H9 (cell line): ENCODE measurements around the gene ERP27. TPM values are rescaled to one million over a fixed set of nuclear protein-coding genes. Genes with fewer than 3 reads are reported as not detected.
A peak's percentile ranks its signal among the peaks of the same experiment; 100 is the strongest.

Experiments used
- DNase-seq: peaks from one replicate; pipeline ENCODE4 v3.0.0-alpha.2; 2017
- H2AFZ ChIP-seq: one replicate; pipeline ENCODE4 v1.6.1; 2013; ENCODE audit warnings: mild to moderate bottlenecking, low read length, control low read depth, moderate library complexity
- H2AK5ac ChIP-seq: 2 replicates; pipeline ENCODE4 v1.6.1; 2013; ENCODE audit warnings: low read length, control low read depth, mixed read lengths; ENCODE audit not compliant: insufficient read length
- H2BK120ac ChIP-seq: one replicate; pipeline ENCODE4 v1.6.1; 2013; ENCODE audit warnings: low read depth, mild to moderate bottlenecking, low read length, control low read depth, inconsistent platforms; ENCODE audit not compliant: poor library complexity, severe bottlenecking
- H2BK12ac ChIP-seq: 2 replicates; pipeline ENCODE4 v1.6.1; 2013; ENCODE audit warnings: low read length, control low read depth, mixed read lengths, low read depth; ENCODE audit not compliant: insufficient read length
- H2BK15ac ChIP-seq: 2 replicates; pipeline ENCODE4 v1.6.1; 2013; ENCODE audit warnings: low read depth, low read length, control low read depth
- H2BK20ac ChIP-seq: one replicate; pipeline ENCODE4 v1.6.1; 2013; ENCODE audit warnings: low read depth, mild to moderate bottlenecking, low read length, control low read depth, inconsistent platforms; ENCODE audit not compliant: poor library complexity, severe bottlenecking
- H2BK5ac ChIP-seq: 2 replicates; pipeline ENCODE4 v1.6.1; 2013; ENCODE audit warnings: low read length, control low read depth, mixed read lengths; ENCODE audit not compliant: insufficient read length
- H3K14ac ChIP-seq: 2 replicates; pipeline ENCODE4 v1.6.1; 2013; ENCODE audit warnings: low read length, control low read depth; ENCODE audit not compliant: insufficient read depth
- H3K18ac ChIP-seq: 2 replicates; pipeline ENCODE4 v1.6.1; 2013; ENCODE audit warnings: low read depth, mild to moderate bottlenecking, mixed read lengths, low read length, control low read depth; ENCODE audit not compliant: insufficient read length
- H3K23ac ChIP-seq: 2 replicates; pipeline ENCODE4 v1.6.1; 2013; ENCODE audit warnings: low read length, control low read depth, mixed read lengths, low read depth; ENCODE audit not compliant: insufficient read length
- H3K23me2 ChIP-seq: 2 replicates; pipeline ENCODE4 v1.6.1; 2013; ENCODE audit warnings: low read depth, mild to moderate bottlenecking, mixed read lengths, low read length, control low read depth; ENCODE audit not compliant: insufficient read length, poor library complexity, severe bottlenecking
- H3K27ac ChIP-seq: 2 replicates; pipeline ENCODE4 v1.5.1; 2013; ENCODE audit warnings: low read length, control low read depth, mixed read lengths, low read depth; ENCODE audit not compliant: insufficient read length
- H3K27me3 ChIP-seq: 2 replicates; pipeline ENCODE4 v1.6.1; 2013; ENCODE audit warnings: low read length, control low read depth, inconsistent platforms; ENCODE audit not compliant: insufficient read depth
- H3K4ac ChIP-seq: 2 replicates; pipeline ENCODE4 v1.6.1; 2013; ENCODE audit warnings: low read depth, mild to moderate bottlenecking, control low read depth, inconsistent platforms, low read length, moderate library complexity
- H3K4me1 ChIP-seq: 2 replicates; pipeline ENCODE4 v1.6.1; 2013; ENCODE audit warnings: low read length, control low read depth, inconsistent platforms; ENCODE audit not compliant: insufficient read depth
- H3K4me2 ChIP-seq: 2 replicates; pipeline ENCODE4 v1.6.1; 2013; ENCODE audit warnings: low read length, control low read depth, mixed read lengths; ENCODE audit not compliant: insufficient read length, insufficient read depth
- H3K56ac ChIP-seq: 2 replicates; pipeline ENCODE4 v1.6.1; 2013; ENCODE audit warnings: low read depth, mild to moderate bottlenecking, mixed read lengths, low read length, control low read depth; ENCODE audit not compliant: insufficient read length
- H3K79me1 ChIP-seq: 2 replicates; pipeline ENCODE4 v1.6.1; 2013; ENCODE audit warnings: low read depth, mild to moderate bottlenecking, moderate library complexity, low read length, control low read depth, inconsistent platforms; ENCODE audit not compliant: insufficient read depth, poor library complexity, severe bottlenecking
- H3K79me2 ChIP-seq: 2 replicates; pipeline ENCODE4 v1.6.1; 2013; ENCODE audit warnings: low read length, control low read depth, inconsistent platforms; ENCODE audit not compliant: insufficient read depth
- H3K9ac ChIP-seq: 2 replicates; pipeline ENCODE4 v1.6.1; 2013; ENCODE audit warnings: low read length, control low read depth, mixed read lengths; ENCODE audit not compliant: insufficient read length; ENCODE audit errors: extremely low read depth
- H3K9me3 ChIP-seq: one replicate; pipeline ENCODE4 v1.6.1; 2013; ENCODE audit warnings: low read depth, low read length, inconsistent platforms; ENCODE audit not compliant: control insufficient read depth
- H3T11ph ChIP-seq: one replicate; pipeline ENCODE4 v1.6.1; 2013; ENCODE audit warnings: mild to moderate bottlenecking, low read length, control low read depth, inconsistent platforms
- H4K20me1 ChIP-seq: one replicate; pipeline ENCODE4 v1.6.1; 2013; ENCODE audit not compliant: control insufficient read depth, insufficient read length, insufficient read depth
- H4K5ac ChIP-seq: 2 replicates; pipeline ENCODE4 v1.6.1; 2013; ENCODE audit warnings: low read depth, mild to moderate bottlenecking, mixed read lengths, low read length, control low read depth; ENCODE audit not compliant: insufficient read length
- H4K8ac ChIP-seq: replicated peaks from 2 replicates; pipeline ENCODE4 v1.6.1; 2013; ENCODE audit warnings: low read length, control low read depth, mixed read lengths, low read depth; ENCODE audit not compliant: insufficient read length
- H4K91ac ChIP-seq: 2 replicates; pipeline ENCODE4 v1.6.1; 2013; ENCODE audit warnings: low read depth, mild to moderate bottlenecking, moderate library complexity, mixed read lengths, low read length, control low read depth; ENCODE audit not compliant: insufficient read length
- H3K27ac Mint-ChIP-seq, 3 experiments: 2 replicates in 2 of 3; 3 replicates in 1 of 3; pipeline ENCODE4 v1.8.0; 2020 to 2021; ENCODE audit warnings: mixed read lengths in 3 of 3, mild to moderate bottlenecking in 1 of 3, moderate library complexity in 1 of 3
- H3K27me3 Mint-ChIP-seq: 2 replicates; pipeline ENCODE4 v1.8.0; 2021; ENCODE audit warnings: low read depth, mild to moderate bottlenecking, moderate library complexity, mixed read lengths
- H3K36me3 Mint-ChIP-seq, 3 experiments: 2 replicates in 2 of 3; 3 replicates in 1 of 3; pipeline ENCODE4 v1.8.0; 2020 to 2021; ENCODE audit warnings: low read depth in 3 of 3, mixed read lengths in 3 of 3; ENCODE audit not compliant: insufficient read depth in 1 of 3
- H3K4me1 Mint-ChIP-seq, 2 experiments: 2 replicates each; pipeline ENCODE4 v1.8.0; 2020; ENCODE audit warnings: mixed read lengths in 2 of 2
- H3K4me3 Mint-ChIP-seq, 2 experiments: 2 replicates in 1 of 2; 3 replicates in 1 of 2; pipeline ENCODE4 v1.8.0; 2020 to 2021; ENCODE audit warnings: mild to moderate bottlenecking in 2 of 2, mixed read lengths in 2 of 2, moderate library complexity in 1 of 2
- H3K9me3 Mint-ChIP-seq, 2 experiments: 2 replicates in 1 of 2; 3 replicates in 1 of 2; pipeline ENCODE4 v1.8.0; 2020; ENCODE audit warnings: mild to moderate bottlenecking in 2 of 2, mixed read lengths in 2 of 2, moderate library complexity in 1 of 2
- CTCF ChIP-seq: fragments of 200-600 bp; sonication (generic); conservative IDR thresholded peaks from 3 replicates; pipeline ENCODE4 v1.8.0; 2021; ENCODE audit warnings: antibody characterized with exemption, mild to moderate bottlenecking
- WGBS: extraction: QIAGEN DNeasy Blood & Tissue Kit; methylation state at CpG from one replicate; pipeline ENCODE4 v1.1.7; 2013; ENCODE audit warnings: missing lambda C conversion rate, low lambda C conversion rate, mixed read lengths; ENCODE audit not compliant: insufficient read length; ENCODE audit errors: extremely low coverage; 5-methylcytosine and 5-hydroxymethylcytosine counted together
- total RNA-seq: library from RNA; stranded (reverse); gene quantifications from 2 replicates; pipeline ENCODE4 v1.2.1, GENCODE V29; 2021

ERP27 gene
- total RNA-seq, 1 experiment from 2014 or later = not detected

- H3K4me2 ChIP-seq = no peak overlapping the region
- H3K27me3 ChIP-seq = no peaks in the 10 kb centered on the region
- H3K4ac ChIP-seq = no peak overlapping the region
- no peak overlapping the region; the same call in 1 of the 2 replicates for H3K14ac ChIP-seq
- WGBS = no CpG with 5 or more reads among the region's 8 CpGs
- no peak overlapping the region for H4K5ac ChIP-seq
- no peak overlapping the region for H3K23ac ChIP-seq
- H2BK120ac ChIP-seq = no peak overlapping the region
- H2BK5ac ChIP-seq = no peak overlapping the region
- H2BK12ac ChIP-seq = no peak overlapping the region
- no peak overlapping the region for H4K8ac ChIP-seq
- no peaks in the 10 kb centered on the region for H3K79me1 ChIP-seq
- peak overlapping the region in 1 of 3 experiments; percentile 36; a peak in 1 of 7 replicates for H3K27ac Mint-ChIP-seq
- H3K23me2 ChIP-seq = no peaks in the 10 kb centered on the region
- DNase-seq = no peak
- H3T11ph ChIP-seq = no peak overlapping the region
- H3K36me3 Mint-ChIP-seq = no peaks in the 10 kb centered on the region
- no peaks in the 10 kb centered on the region for H3K9me3 Mint-ChIP-seq
- no peak overlapping the region for H2AFZ ChIP-seq
- H3K9ac ChIP-seq = no peak overlapping the region
- H3K4me3 Mint-ChIP-seq = no peak overlapping the region
- no peaks in the 10 kb centered on the region for H3K27me3 Mint-ChIP-seq
- H3K4me1 Mint-ChIP-seq = peaks cover 0 to 4% of the 10 kb centered on the region in 2 experiments; a peak in 2 of 4 replicates
- no peak overlapping the region for H3K18ac ChIP-seq
- H2AK5ac ChIP-seq = no peak overlapping the region
- H3K9me3 ChIP-seq = no peaks in the 10 kb centered on the region
- no peak overlapping the region for H2BK15ac ChIP-seq
- H3K79me2 ChIP-seq = no peaks in the 10 kb centered on the region
- no peak overlapping the region for H4K91ac ChIP-seq
- no peaks in the 10 kb centered on the region for H3K4me1 ChIP-seq
- H3K27ac ChIP-seq = no peak overlapping the region
- H2BK20ac ChIP-seq = no peak overlapping the region
- H3K56ac ChIP-seq = no peak overlapping the region
- TF ChIP-seq CTCF = no peak
- no peaks in the 10 kb centered on the region for H4K20me1 ChIP-seq
Observed at GRCh38 chr12:14904854-14905253, 33.5 kb downstream of the ERP27 start.
